Stimulated activated CD4-positive, alpha-beta T cell treated with anti-CD3 and anti-CD28 coated beads, Interleukin-2, amount 100 ng/mL, for 24 hours (primary cell): ENCODE data around the gene INPP5E.
"Not testable (repeated sequence)": the region's sequence is repeated elsewhere in the genome, so short reads cannot be mapped to it uniquely, and the experiment has no call there.

Experiments used
- DNase-seq, 2 donors: peaks; one replicate each; pipeline ENCODE4 v3.0.0-alpha.2; 2020

The INPP5E gene

DNA sequence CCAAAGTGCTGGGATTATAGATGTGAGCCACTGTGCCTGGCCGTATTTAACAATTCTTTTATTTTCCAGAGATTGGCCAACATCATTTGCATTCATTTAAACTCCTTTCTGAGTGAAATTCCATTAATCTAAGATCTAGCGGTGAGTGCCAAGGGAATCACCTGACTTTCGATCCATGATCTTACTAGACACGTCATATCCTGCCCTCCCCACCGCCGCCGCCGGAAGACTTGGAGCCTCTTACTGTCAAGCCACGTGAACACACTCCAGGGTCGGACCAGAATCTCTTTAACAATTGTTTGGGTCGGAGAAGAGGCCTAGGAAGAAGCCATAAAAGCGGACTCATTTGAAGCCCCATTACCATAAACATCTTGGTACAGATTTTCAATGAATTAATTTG lies 12.9 kb downstream of the INPP5E start:
- DNase-seq, result no peak

- not testable (repeated sequence) for DNase-seq
Measured at GRCh38 chr9:136425367-136425766, 14.3 kb downstream of the INPP5E start.

GRCh38 chr9:136424750-136425362 lies 14.8 kb downstream of the INPP5E start:
- no peak for DNase-seq

- DNase-seq, result no peak
Measured at GRCh38 chr9:136423432-136424146, 16.1 kb downstream of the INPP5E start.

GRCh38 chr9:136422876-136423275 lies 16.8 kb downstream of the INPP5E start:
- DNase-seq, result no peak

DNA sequence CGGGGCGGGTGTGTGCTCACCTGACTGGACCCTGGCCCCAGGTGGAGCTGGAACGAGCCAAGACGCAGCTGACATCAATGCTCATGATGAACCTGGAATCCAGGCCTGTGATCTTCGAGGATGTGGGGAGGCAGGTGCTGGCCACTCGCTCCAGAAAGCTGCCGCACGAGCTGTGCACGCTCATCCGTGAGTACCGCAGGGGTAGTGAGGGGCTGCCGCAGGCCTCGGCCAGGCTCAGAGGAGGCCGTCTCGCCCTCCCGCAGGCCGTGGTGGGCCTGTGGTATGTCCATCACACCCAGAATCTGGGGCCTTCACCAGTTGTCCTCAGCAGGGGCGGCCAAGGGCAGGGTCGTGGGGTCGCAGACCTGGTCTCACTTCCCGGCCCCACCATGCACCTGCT lies 17.9 kb downstream of the INPP5E start:
- no peak for DNase-seq

DNA sequence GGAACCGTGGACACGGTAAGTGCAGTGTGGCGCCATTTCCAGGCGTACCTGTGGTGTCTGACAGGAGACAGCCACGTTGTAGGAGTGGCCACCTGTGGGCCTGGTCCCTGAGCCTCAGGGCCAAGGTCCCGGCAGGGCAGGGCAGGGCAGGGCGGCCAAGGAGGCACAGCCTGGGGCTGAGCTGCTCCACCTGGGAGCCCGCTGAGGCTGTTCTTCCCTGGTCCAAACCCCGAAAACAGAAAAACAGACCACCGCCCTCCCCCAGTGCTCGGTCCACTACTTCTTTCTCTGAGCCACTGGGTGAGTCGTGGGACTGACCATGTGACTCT lies 20.6 kb downstream of the INPP5E start:
- DNase-seq, result no peak

GRCh38 chr9:136418182-136419091 lies 21.2 kb downstream of the INPP5E start:
- DNase-seq, result no peak

- no peak for DNase-seq
Measured at GRCh38 chr9:136416914-136417313, 22.7 kb downstream of the INPP5E start.

DNA sequence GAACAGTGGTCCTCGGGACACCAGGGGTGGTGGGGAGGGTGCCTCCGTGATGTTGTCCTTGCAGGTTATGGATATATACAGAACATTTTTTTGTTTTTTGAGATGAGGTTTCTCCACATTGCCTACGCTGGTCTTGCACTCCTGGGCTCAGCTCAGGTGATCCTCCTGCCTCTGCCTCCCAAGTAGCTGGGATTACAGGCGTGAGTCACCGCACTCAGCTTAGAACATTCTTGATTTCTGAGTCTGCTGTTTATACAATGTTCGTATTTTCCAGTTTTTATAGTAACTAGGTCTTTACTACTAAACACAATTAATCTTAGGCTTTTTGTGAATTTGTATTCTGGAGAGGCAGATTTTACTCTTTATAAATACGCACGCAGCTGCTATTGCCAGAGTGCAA lies 23.2 kb downstream of the INPP5E start:
- DNase-seq, result no peak

- DNase-seq, result no peak
Measured at GRCh38 chr9:136412962-136413361, 26.7 kb downstream of the INPP5E start.

GRCh38 chr9:136411378-136411777 lies 28.3 kb downstream of the INPP5E start:
- DNase-seq, result no peak

DNA sequence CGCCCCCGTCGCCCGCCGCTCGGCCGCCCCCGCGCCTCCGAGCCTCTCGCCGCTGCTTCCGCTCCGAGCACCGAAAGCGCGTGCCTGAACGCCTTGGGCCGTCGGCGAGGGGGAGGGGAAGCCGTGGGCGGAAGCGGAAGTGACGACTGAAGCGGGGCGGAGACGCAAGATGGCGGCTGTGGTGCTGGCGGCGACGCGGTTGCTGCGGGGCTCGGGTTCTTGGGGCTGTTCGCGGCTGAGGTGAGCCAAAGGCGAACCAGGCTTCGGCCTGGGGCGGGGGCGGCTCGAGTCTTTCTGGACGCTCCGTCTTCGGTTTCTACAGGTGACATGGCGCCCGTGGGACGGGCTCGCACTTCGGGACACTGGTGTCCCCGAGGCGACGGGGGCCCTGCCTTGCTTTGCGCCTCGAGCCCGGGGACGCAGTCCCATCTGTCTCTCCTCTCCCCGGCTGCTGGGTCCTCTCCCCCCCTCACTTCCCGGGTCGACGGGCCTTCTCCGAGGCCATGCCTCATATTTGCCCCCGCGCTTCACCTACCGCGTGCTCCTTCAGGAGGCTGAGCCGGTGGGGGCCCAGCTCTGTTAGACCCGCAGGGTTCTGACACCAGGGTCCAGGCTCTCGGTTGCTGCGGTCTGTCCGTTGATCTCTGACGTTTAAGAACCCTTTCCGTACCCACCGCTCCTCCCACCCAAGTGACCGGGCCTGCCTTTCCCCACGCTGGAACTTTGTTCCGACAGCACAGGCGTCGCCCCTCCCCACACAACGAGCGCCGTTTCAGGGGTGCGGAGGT lies 29.0 kb downstream of the INPP5E start, which contains the start of the genes ENTR1 and PMPCA:
Gene ENTR1, minus strand, starts transcription at position 115 of the 788 bp plus-strand sequence. CDS start 217 bp downstream, outside the sequence.
Gene PMPCA, plus strand, starts transcription at position 159 of the 788 bp plus-strand sequence. Its CDS starts 11 bp downstream, at position 170.
- peak; percentile 98 to 99 for DNase-seq

- peak; percentile 46 to 51 for DNase-seq
Measured at GRCh38 chr9:136409557-136410455, 29.8 kb downstream of the INPP5E start.

DNA sequence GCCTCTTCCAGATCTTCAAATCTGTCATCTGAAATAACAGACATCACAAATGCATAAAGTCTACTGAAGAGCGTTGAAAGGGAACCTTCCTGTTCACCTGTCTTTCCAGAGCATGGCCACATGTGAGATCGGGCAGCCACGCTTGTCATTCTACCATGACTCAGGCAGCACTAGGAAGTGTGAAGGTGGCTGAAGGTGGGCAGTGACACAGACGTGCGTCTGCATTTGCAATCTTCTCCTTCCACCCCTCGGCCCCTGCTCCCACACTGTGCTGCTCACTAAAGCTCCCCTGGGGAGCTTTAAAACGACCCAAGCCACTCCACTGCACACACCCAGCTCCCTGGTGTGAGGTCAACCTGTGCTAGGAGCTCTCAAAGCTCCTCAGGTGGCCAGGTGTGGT lies 31.7 kb downstream of the INPP5E start:
- DNase-seq, result no peak

DNA sequence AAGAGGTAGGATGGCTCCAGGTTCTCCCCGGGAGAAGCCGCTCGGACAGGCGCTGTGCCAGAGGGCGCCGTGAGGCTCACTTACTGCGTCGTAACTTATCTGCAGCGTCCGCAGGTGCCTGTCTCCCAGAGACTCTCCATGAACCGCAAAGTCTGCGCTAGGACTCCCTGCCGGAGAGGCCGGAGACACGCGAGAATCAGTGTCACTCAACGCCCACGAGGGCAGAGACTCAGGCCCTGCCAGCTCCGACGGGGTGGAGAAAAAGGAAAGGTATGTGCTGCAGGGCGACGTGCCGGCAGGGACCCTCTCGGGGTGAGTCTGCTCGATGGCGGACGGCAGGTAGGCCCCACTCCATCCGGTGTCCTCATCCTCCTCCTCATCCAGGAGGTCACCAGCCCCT lies 32.6 kb downstream of the INPP5E start:
- not testable (repeated sequence) for DNase-seq

- not testable (repeated sequence) for DNase-seq
Measured at GRCh38 chr9:136405904-136406303, 33.7 kb downstream of the INPP5E start.

- DNase-seq, result no peak
Measured at GRCh38 chr9:136405481-136405880, 34.2 kb downstream of the INPP5E start.

DNA sequence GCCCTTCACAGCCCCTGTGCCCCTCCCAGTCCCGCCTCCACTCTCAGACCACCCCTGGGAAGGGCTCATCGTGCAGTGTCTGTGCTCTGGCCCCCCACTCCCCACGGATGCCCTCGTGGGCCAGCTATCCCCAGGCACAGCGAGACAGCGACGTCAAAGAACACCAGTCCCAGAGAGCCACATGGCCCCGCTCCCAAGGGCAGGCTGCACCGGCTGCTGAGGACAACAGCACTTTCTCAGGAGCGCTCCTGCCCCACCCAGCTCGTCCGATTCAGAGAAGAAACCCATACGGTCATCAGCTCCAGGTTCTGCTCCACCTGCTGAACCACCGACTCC lies 34.9 kb downstream of the INPP5E start:
- no peak for DNase-seq

DNA sequence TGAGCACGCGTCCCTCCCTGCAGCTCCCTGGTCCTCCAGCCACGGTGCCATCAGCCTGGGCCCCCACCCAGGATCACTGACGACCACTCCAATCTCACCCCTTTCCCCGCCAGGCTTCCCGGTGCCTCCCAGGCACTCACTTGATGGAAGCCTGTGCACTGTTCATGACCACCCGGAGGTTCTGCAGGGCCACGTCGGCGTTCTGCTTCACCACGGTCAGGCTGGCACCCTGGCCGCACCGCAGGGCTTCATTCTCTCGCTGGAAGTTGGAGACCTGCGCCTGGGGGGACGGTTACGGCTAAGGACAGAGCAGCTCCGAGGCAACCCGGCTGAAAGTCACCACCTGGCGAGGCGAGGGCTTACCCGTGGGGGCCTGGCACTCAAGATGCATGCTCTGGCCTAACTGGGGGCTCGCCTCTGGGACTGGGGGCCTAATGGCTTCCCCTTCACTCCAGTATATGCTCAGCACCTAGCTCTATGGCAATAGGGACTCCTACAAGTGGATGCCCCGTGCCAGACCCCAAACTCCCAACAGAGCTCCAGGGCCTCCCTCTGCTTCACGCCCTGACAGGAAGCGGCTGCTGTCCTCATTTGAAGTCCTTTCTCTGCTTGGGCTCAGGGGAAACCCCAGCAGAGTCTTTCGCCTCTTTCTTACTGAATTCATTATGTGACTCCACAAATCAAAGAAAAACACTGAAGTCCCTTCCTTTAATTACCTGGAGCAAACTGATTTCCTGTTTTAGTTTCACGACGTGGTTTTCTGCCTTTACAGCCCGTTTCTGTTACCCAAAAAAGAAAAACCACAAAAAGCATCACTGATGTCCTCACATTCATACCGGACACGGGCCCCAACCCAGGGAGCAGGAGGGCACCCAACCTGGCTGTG lies 35.5 kb downstream of the INPP5E start:
- DNase-seq, result peak; percentile 54 to 58

DNA sequence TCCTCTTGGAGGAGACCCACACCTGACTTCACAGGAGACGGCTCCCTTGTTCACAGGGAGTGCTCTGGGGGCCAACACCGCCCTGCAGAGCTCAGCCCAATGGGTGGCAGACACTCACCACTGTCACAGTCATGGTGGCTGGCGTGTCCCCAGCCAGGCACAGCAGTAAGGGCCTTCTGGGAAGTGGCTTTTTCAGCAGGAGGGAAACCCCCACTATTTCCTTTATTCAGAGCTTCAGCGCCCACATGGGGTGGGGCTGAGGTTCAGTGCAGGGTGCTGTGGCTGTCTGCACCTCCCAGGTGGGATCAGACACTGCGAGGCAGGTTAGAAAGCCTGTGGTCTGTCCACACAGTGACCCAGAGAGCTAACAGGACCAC lies 36.1 kb downstream of the INPP5E start:
- peak; percentile 74 to 75 for DNase-seq
